KOPT-K1 (cell line): ENCODE results near the gene EMID1.

Experiments
- H3K27ac ChIP-seq: fragments of 200-600 bp; sonication (generic); 2 replicates; pipeline ENCODE4 v1.5.1; 2016; ENCODE audit warnings: antibody characterized with exemption, mild to moderate bottlenecking, low read depth, low read length; ENCODE audit not compliant: poor library complexity, severe bottlenecking
- H3K36me3 ChIP-seq: fragments of 200-600 bp; sonication (generic); 2 replicates; pipeline ENCODE4 v1.5.1; 2017; ENCODE audit warnings: antibody characterized with exemption, mild to moderate bottlenecking, low read length, moderate library complexity; ENCODE audit not compliant: insufficient read depth
- H3K9me3 ChIP-seq: fragments of 200-600 bp; sonication (generic); 2 replicates; pipeline ENCODE4 v1.5.1; 2017; ENCODE audit warnings: antibody characterized with exemption, low read length, mild to moderate bottlenecking; ENCODE audit not compliant: insufficient read depth, poor library complexity, severe bottlenecking

EMID1 gene

DNA sequence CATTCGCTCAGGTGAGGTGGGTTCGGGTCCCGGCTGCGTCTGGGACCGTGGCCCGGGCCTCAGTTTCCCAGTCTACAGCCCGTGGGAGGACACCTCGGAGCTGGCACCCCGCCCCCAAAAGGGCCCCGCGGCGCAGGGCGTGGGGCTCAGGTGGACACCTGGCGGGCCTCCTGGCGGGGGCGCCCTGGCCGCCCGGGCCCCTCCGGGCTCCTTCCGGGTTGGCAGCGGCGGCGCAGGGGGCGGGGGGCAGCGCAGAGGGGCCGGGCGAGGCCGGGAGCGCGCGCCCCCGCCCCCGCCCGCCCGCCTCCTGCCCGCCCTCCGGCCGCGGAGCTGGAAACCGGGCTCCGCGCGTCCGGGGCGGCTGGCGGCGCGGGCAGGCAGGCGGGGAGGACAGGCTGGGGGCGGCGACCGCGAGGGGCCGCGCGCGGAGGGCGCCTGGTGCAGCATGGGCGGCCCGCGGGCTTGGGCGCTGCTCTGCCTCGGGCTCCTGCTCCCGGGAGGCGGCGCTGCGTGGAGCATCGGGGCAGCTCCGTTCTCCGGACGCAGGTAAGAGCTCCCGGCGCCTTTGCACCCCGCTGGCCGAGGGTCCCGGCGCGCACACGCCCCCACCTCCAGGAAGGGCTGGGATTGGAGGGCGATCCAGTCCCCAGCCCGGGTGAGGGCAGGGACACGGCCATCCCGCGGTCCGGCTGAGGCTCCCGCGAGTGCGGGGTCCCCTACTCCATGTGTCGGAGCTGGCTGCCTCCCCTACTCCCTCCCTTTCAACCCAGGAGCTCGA is at the start of gene EMID1:
Gene EMID1 (plus strand): TSS at position 303 of the 778 bp plus-strand sequence. CDS start 143 bp downstream, at position 446.
- H3K36me3 ChIP-seq, result peaks cover 18% of the 10 kb centered on the region; the same call in 1 of the 2 replicates
- peak within 1 kb of the TSS; percentile 98 for H3K27ac ChIP-seq

DNA sequence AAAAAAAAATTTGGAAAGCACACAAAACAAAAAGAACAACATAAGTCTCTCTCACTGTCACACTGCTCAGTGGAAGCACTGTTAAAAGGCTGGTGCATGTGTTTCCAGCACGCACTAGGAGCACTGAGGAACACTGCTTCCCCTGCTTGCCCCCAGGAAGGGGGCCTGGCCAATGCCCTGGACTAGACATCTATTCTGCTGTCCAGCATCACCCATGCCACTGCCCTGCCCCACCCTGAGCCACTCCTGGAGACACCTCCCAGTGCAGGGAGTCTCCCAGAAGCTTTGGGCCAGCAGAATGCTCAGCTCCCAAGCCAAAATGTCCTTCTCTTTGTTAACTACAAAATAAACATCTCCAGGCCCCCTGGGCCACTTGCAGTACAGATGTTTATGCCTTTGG is 49.7 kb upstream of the EMID1 start:
- H3K27ac ChIP-seq, result no peak overlapping the region
- no peaks in the 10 kb centered on the region for H3K9me3 ChIP-seq
- H3K36me3 ChIP-seq, result no peaks in the 10 kb centered on the region

More for the DNA sequence above, at the start of gene EMID1:
- H3K9me3 ChIP-seq, result no peaks in the 10 kb centered on the region

GRCh38 chr22:29156507-29156906 is 49.2 kb upstream of the EMID1 start:
- no peaks in the 10 kb centered on the region for H3K36me3 ChIP-seq
- no peak overlapping the region for H3K27ac ChIP-seq
- H3K9me3 ChIP-seq, result no peaks in the 10 kb centered on the region

GRCh38 chr22:29157759-29158535 is 47.7 kb upstream of the EMID1 start:
- H3K36me3 ChIP-seq, result no peaks in the 10 kb centered on the region
- H3K27ac ChIP-seq, result no peak overlapping the region
- H3K9me3 ChIP-seq, result no peaks in the 10 kb centered on the region

GRCh38 chr22:29158546-29158945 is 47.1 kb upstream of the EMID1 start:
- Histone ChIP-seq H3K36me3 (no peaks in the 10 kb centered on the region), H3K9me3 (no peaks in the 10 kb centered on the region), H3K27ac (no peak overlapping the region)

DNA sequence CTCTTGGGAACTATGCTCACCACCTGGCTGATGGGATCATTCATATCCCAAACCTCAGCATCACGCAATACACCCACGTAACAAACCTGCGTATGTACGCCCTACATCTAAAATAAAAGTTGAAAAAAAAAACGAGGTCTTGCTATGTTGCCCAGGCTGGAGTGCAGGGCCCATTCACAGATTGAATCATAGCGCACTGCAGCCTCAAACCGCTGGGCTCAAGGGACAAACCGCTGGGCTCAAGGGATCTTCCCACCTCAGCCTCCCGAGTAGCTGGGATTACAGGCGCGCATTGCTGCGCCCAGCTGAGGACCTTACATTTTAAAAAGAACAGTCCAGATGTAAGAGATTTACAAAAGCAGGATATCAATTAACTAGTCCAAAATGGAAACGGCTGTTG is 41.9 kb upstream of the EMID1 start:
- H3K36me3 ChIP-seq, result no peaks in the 10 kb centered on the region
- no peak overlapping the region for H3K27ac ChIP-seq

GRCh38 chr22:29165321-29166060 is 40.2 kb upstream of the EMID1 start:
- Histone ChIP-seq H3K36me3 (no peaks in the 10 kb centered on the region), H3K27ac (no peak overlapping the region), H3K9me3 (no peaks in the 10 kb centered on the region)

More for the DNA sequence above, 41.9 kb upstream of the EMID1 start:
- H3K9me3 ChIP-seq, result no peaks in the 10 kb centered on the region

GRCh38 chr22:29166180-29166579 is 39.5 kb upstream of the EMID1 start:
- no peaks in the 10 kb centered on the region for H3K36me3 ChIP-seq
- no peaks in the 10 kb centered on the region for H3K9me3 ChIP-seq
- H3K27ac ChIP-seq, result no peak overlapping the region

GRCh38 chr22:29167032-29167911 is 38.4 kb upstream of the EMID1 start:
- Histone ChIP-seq H3K27ac (peak overlapping the region; percentile 48), H3K36me3 (no peaks in the 10 kb centered on the region), H3K9me3 (no peaks in the 10 kb centered on the region)

- Histone ChIP-seq H3K9me3 (peaks cover 11% of the 10 kb centered on the region), H3K27ac (no peak overlapping the region), H3K36me3 (no peaks in the 10 kb centered on the region)
Observed at GRCh38 chr22:29171721-29172120, 34.0 kb upstream of the EMID1 start.

DNA sequence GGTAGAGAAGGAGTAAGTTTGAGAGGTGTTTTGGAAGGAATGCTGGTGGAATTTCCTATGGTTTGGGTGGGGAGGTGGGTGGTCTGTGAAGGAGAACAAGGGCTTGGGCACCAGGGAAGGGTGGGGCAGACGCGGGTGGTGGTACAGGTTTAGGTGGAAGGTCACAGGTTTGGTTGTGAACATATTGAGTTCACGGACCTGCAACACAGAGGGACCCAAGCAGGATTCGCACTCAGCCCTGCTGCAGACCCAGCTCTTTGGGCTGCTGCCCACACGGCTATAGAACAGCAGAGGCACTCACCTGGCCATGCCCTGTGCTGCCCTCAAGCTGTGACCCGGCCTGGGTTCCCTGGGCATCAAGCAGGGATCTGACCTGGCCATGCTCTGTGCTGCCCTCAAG is 33.5 kb upstream of the EMID1 start:
- no peaks in the 10 kb centered on the region for H3K36me3 ChIP-seq
- H3K27ac ChIP-seq, result no peak overlapping the region
- H3K9me3 ChIP-seq, result peaks cover 11% of the 10 kb centered on the region

- H3K27ac ChIP-seq, result no peak overlapping the region
- H3K9me3 ChIP-seq, result peaks cover 11% of the 10 kb centered on the region
- peaks cover 6% of the 10 kb centered on the region; the same call in 1 of the 2 replicates for H3K36me3 ChIP-seq
Observed at GRCh38 chr22:29175312-29175835, 30.3 kb upstream of the EMID1 start.

- Histone ChIP-seq H3K27ac (no peak overlapping the region), H3K9me3 (no peaks in the 10 kb centered on the region), H3K36me3 (peaks cover 29% of the 10 kb centered on the region; the same call in 1 of the 2 replicates)
Observed at GRCh38 chr22:29183971-29184848, 21.5 kb upstream of the EMID1 start.
